Heart left ventricle (tissue), 13 donors: ENCODE results near the gene DCHS2.

ENCODE experiments used
- CTCF ChIP-seq, 12 donors: fragments of 200-600 bp; sonication (generic) in 4 of 12; IDR thresholded peaks; one replicate each; pipeline versions ENCODE4 v1.5.0 to v1.8.0; 2018 to 2022; ENCODE audit warnings: antibody characterized with exemption in 12 of 12, mild to moderate bottlenecking in 5 of 12
- POLR2A ChIP-seq, 2 donors: fragments of 450-650 bp; IDR thresholded peaks; one replicate each; pipeline ENCODE4 v1.6.1; 2017; ENCODE audit warnings: antibody characterized with exemption in 2 of 2, mild to moderate bottlenecking in 2 of 2, moderate library complexity in 2 of 2
- donor health status: ischemic (EF 13 %, LVEDD 7.1; RV severe dilation, severe dysfunction).
- donor health status: DM: no; HTN: yes; CAD: no.
- donor health status: DM: no; HTN: no; CAD: no.
- donor health status: ischemic (EF 25% LVEDD 6.9; RV normal size, moderate dysfunction).
- donor health status: ischemic (EF 25% LVEDD 5.7; RV mildly dilated, moderate dysfunction).
- donor health status: ischemic (EF 35%, LVEDD 5.7; RV mildly dilated, moderate dysfunction).
- donor health status: nonischemic (EF 11% LVEDD 7.7; RV severe dilation, severe dysfunction).
- donor health status: DM: yes; HTN: yes; CAD: no.
- donor health status: PGD.
- donor health status: ischemic (EF 29% LVEDD 5.4; RV normal size, mild dysfunction).
- donor health status: nonischemic (EF 23%, LVEDD 6.1; RV moderate dilation, normal function).

GRCh38 chr4:154465085-154465484, 26.5 kb downstream of the DCHS2 start:
- TF ChIP-seq CTCF (IDR thresholded peaks at IDR 0.05) (no peak), POLR2A (IDR thresholded peaks at IDR 0.05) (no peak)
